Sigmoid colon (tissue), 4 donors: ENCODE measurements around the gene LVRN.
"Not testable (repeated sequence)": the region's sequence is repeated elsewhere in the genome, so short reads cannot be mapped to it uniquely, and the experiment has no call there.

ENCODE experiments used
- EP300 ChIP-seq, 4 donors: sonication (generic); formaldehyde crosslinking; IDR thresholded peaks; one replicate each; pipeline ENCODE4 v1.6.1; 2017; ENCODE audit warnings: antibody characterized with exemption in 4 of 4
- POLR2A ChIP-seq, 2 donors: fragments of 450-650 bp; IDR thresholded peaks; one replicate each; pipeline ENCODE4 v1.6.1; 2016; ENCODE audit warnings: antibody characterized with exemption in 2 of 2, mild to moderate bottlenecking in 2 of 2, moderate library complexity in 2 of 2
- POLR2AphosphoS5 ChIP-seq, 4 donors: sonication (generic); formaldehyde crosslinking; IDR thresholded peaks; one replicate each; pipeline ENCODE4 v1.6.1; 2017; ENCODE audit warnings: antibody characterized with exemption in 4 of 4
- TF ChIP-seq, protein P1 (sequence below), 4 experiments: fragments of 450-650 bp in 3 of 4; fragments of 200-600 bp in 1 of 4; IDR thresholded peaks; one replicate each; pipeline ENCODE4 v1.5.1; 2016 to 2019; ENCODE audit warnings: antibody characterized with exemption in 4 of 4, mild to moderate bottlenecking in 3 of 4, moderate library complexity in 2 of 4

DNA sequence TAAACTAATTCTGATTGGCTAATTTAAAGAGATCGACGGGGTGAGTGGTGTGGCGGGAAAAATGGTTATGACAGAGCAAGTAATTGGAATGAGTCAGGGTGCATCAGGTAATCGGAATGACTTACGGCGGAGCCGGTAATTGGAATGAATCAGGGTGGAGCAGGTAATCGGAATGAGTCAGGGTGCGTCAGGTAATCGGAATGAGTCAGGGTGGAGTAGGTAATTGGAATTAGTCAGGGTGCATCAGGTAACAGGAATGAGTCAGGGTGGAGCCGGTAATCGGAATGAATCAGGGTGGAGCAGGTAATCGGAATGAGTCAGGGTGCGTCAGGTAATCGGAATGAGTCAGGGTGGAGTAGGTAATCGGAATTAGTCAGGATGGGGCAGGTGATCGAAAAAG lies 32.1 kb upstream of the LVRN start:
- TF ChIP-seq, protein P1, sequence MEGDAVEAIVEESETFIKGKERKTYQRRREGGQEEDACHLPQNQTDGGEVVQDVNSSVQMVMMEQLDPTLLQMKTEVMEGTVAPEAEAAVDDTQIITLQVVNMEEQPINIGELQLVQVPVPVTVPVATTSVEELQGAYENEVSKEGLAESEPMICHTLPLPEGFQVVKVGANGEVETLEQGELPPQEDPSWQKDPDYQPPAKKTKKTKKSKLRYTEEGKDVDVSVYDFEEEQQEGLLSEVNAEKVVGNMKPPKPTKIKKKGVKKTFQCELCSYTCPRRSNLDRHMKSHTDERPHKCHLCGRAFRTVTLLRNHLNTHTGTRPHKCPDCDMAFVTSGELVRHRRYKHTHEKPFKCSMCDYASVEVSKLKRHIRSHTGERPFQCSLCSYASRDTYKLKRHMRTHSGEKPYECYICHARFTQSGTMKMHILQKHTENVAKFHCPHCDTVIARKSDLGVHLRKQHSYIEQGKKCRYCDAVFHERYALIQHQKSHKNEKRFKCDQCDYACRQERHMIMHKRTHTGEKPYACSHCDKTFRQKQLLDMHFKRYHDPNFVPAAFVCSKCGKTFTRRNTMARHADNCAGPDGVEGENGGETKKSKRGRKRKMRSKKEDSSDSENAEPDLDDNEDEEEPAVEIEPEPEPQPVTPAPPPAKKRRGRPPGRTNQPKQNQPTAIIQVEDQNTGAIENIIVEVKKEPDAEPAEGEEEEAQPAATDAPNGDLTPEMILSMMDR (IDR thresholded peaks at IDR 0.05), result not testable (repeated sequence)
- TF ChIP-seq EP300, POLR2AphosphoS5, POLR2A (IDR thresholded peaks at IDR 0.05): not testable (repeated sequence)
